MM.1S (cell line): Measurements from ENCODE around the gene FBXL17.

ENCODE experiments used
- DNase-seq: peaks from one replicate; pipeline ENCODE4 v3.0.0-alpha.2; 2015
- H2AFZ ChIP-seq: fragments of 300-600 bp; sonication (generic); 2 replicates; pipeline ENCODE4 v1.6.0; 2016; ENCODE audit warnings: antibody characterized with exemption, low read length
- H3F3A ChIP-seq: fragments of 300-600 bp; sonication (generic); 2 replicates; pipeline ENCODE4 v1.6.1; 2016; ENCODE audit warnings: mild to moderate bottlenecking, antibody characterized with exemption, low read length, moderate library complexity, mixed read lengths; ENCODE audit not compliant: insufficient read depth
- H3K27ac ChIP-seq: fragments of 300-600 bp; sonication (generic); 2 replicates; pipeline ENCODE4 v1.5.1; 2016; ENCODE audit warnings: mild to moderate bottlenecking, low read length
- H3K27me3 ChIP-seq: fragments of 300-600 bp; sonication (generic); replicated peaks from 2 replicates; pipeline ENCODE4 v1.6.0; 2016; ENCODE audit warnings: low read length; ENCODE audit not compliant: insufficient read depth
- H3K36me3 ChIP-seq: fragments of 300-600 bp; sonication (generic); replicated peaks from 2 replicates; pipeline ENCODE4 v1.6.1; 2016; ENCODE audit warnings: mild to moderate bottlenecking, low read length, mixed read lengths; ENCODE audit not compliant: insufficient read depth
- H3K4me1 ChIP-seq: fragments of 300-600 bp; sonication (generic); 2 replicates; pipeline ENCODE4 v1.6.1; 2016; ENCODE audit warnings: low read length, mixed read lengths
- H3K4me2 ChIP-seq: fragments of 300-600 bp; sonication (generic); 2 replicates; pipeline ENCODE4 v1.6.0; 2016; ENCODE audit warnings: low read depth, low read length
- H3K4me3 ChIP-seq: fragments of 300-600 bp; sonication (generic); 2 replicates; pipeline ENCODE4 v1.5.1; 2016; ENCODE audit warnings: low read length, mixed read lengths
- H3K79me2 ChIP-seq: fragments of 300-600 bp; sonication (generic); 2 replicates; pipeline ENCODE4 v1.6.1; 2016; ENCODE audit warnings: mixed run types, low read length, mixed read lengths
- H3K9ac ChIP-seq: fragments of 300-600 bp; sonication (generic); 2 replicates; pipeline ENCODE4 v1.6.1; 2016; ENCODE audit warnings: low read length, mixed read lengths
- H3K9me2 ChIP-seq: fragments of 300-600 bp; sonication (generic); replicated peaks from 2 replicates; pipeline ENCODE4 v1.6.1; 2016; ENCODE audit warnings: mild to moderate bottlenecking, low read length, mixed read lengths; ENCODE audit not compliant: insufficient read depth
- H3K9me3 ChIP-seq: fragments of 300-600 bp; sonication (generic); replicated peaks from 2 replicates; pipeline ENCODE4 v1.6.1; 2016; ENCODE audit warnings: mild to moderate bottlenecking, low read length, mixed read lengths; ENCODE audit not compliant: insufficient read depth
- H4K20me1 ChIP-seq: fragments of 300-600 bp; sonication (generic); 2 replicates; pipeline ENCODE4 v1.6.1; 2016; ENCODE audit warnings: mild to moderate bottlenecking, low read length, moderate library complexity, mixed read lengths; ENCODE audit not compliant: insufficient read depth
- CTCF ChIP-seq: fragments of 300-600 bp; sonication (generic); IDR thresholded peaks from 2 replicates; pipeline ENCODE4 v1.5.1; 2016; ENCODE audit warnings: antibody characterized with exemption, low read length, mixed read lengths
- EZH2 ChIP-seq: fragments of 300-600 bp; sonication (generic); optimal IDR thresholded peaks from 2 replicates; pipeline ENCODE3; 2017; ENCODE audit warnings: low read depth, mild to moderate bottlenecking, antibody characterized with exemption, low read length, mixed read lengths
- EZH2phosphoT487 ChIP-seq: fragments of 300-600 bp; sonication (generic); IDR thresholded peaks from 2 replicates; pipeline ENCODE4 v1.6.1; 2018; ENCODE audit warnings: antibody characterized with exemption, low read length

Gene FBXL17

GRCh38 chr5:108361771-108362170 is 20.1 kb downstream of the FBXL17 start:
- H2AFZ ChIP-seq, result no peak overlapping the region
- H3K27me3 ChIP-seq, result no peaks in the 10 kb centered on the region
- no peaks in the 10 kb centered on the region for H3K9me3 ChIP-seq
- no peaks in the 10 kb centered on the region for H3K9me2 ChIP-seq
- H3F3A ChIP-seq, result no peaks in the 10 kb centered on the region
- TF ChIP-seq EZH2 (no peak), EZH2phosphoT487 (no peak), CTCF (no peak)
- H3K9ac ChIP-seq, result no peak overlapping the region
- H3K36me3 ChIP-seq, result no peaks in the 10 kb centered on the region
- H3K79me2 ChIP-seq, result no peaks in the 10 kb centered on the region
- no peaks in the 10 kb centered on the region for H4K20me1 ChIP-seq
- no peaks in the 10 kb centered on the region for H3K4me1 ChIP-seq
- H3K4me3 ChIP-seq, result no peak overlapping the region
- no peak overlapping the region for H3K27ac ChIP-seq
- no peak for DNase-seq
- no peak overlapping the region for H3K4me2 ChIP-seq

- no peaks in the 10 kb centered on the region for H3K27me3 ChIP-seq
- H3K4me3 ChIP-seq, result no peak overlapping the region
- no peaks in the 10 kb centered on the region for H3K36me3 ChIP-seq
- H3K4me2 ChIP-seq, result no peak overlapping the region
- H3K4me1 ChIP-seq, result no peaks in the 10 kb centered on the region
- H3F3A ChIP-seq, result no peaks in the 10 kb centered on the region
- H3K9me3 ChIP-seq, result no peaks in the 10 kb centered on the region
- no peaks in the 10 kb centered on the region for H4K20me1 ChIP-seq
- no peak for TF ChIP-seq CTCF
- no peak for TF ChIP-seq EZH2phosphoT487
- TF ChIP-seq EZH2, result no peak
- no peak for DNase-seq
- no peaks in the 10 kb centered on the region for H3K79me2 ChIP-seq
- H2AFZ ChIP-seq, result no peak overlapping the region
- no peaks in the 10 kb centered on the region for H3K9me2 ChIP-seq
- no peak overlapping the region for H3K9ac ChIP-seq
- H3K27ac ChIP-seq, result no peak overlapping the region
Measured at GRCh38 chr5:108361239-108361638, 20.7 kb downstream of the FBXL17 start.

- no peak for DNase-seq
- Histone ChIP-seq H3K79me2 (no peaks in the 10 kb centered on the region), H3K36me3 (no peaks in the 10 kb centered on the region), H3K9me2 (no peaks in the 10 kb centered on the region), H3K4me2 (no peak overlapping the region), H3K4me1 (no peaks in the 10 kb centered on the region), H3K9ac (no peak overlapping the region), H3K27ac (no peak overlapping the region), H2AFZ (no peak overlapping the region), H3F3A (no peaks in the 10 kb centered on the region), H3K9me3 (no peaks in the 10 kb centered on the region), H4K20me1 (no peaks in the 10 kb centered on the region), H3K4me3 (no peak overlapping the region), H3K27me3 (no peaks in the 10 kb centered on the region)
- TF ChIP-seq CTCF (no peak), EZH2 (no peak)
Measured at GRCh38 chr5:108360280-108360679, 21.6 kb downstream of the FBXL17 start.

GRCh38 chr5:108356286-108356685 is 25.6 kb downstream of the FBXL17 start:
- Histone ChIP-seq H3K79me2 (no peaks in the 10 kb centered on the region), H2AFZ (no peak overlapping the region), H3K9ac (no peak overlapping the region), H4K20me1 (no peaks in the 10 kb centered on the region), H3K4me3 (no peak overlapping the region), H3K4me1 (no peaks in the 10 kb centered on the region), H3K27ac (no peak overlapping the region), H3F3A (no peaks in the 10 kb centered on the region), H3K4me2 (no peak overlapping the region), H3K36me3 (no peaks in the 10 kb centered on the region), H3K9me2 (no peaks in the 10 kb centered on the region), H3K9me3 (no peaks in the 10 kb centered on the region), H3K27me3 (no peaks in the 10 kb centered on the region)
- DNase-seq, result no peak
- TF ChIP-seq CTCF (no peak), EZH2 (no peak), EZH2phosphoT487 (no peak)
